Measurements from ENCODE around the gene IL36RN.

GRCh38 chr2:113061241-113061640, 2.2 kb downstream of the IL36RN start:
- TF ChIP-seq POLR2A (IDR thresholded peaks at IDR 0.05) = no peak
- no peak for TF ChIP-seq CTCF (IDR thresholded peaks at IDR 0.05)

All from thyroid gland (tissue), 4 donors.